ENCODE measurements around the gene EPB41. TPM values are rescaled to one million over a fixed set of nuclear protein-coding genes. Genes with fewer than 3 reads are reported as not detected.

EPB41 gene
- total and polyA plus RNA-seq, 9 of the 15 experiments (the other 6 are each of a cell fraction or from before 2014, with no cell fraction given): 3.7 to 213 (median 141) TPM

- TF ChIP-seq BCOR (IDR thresholded peaks at IDR 0.05): peak; percentile 50; the same call in 1 of the 2 replicates
- TF ChIP-seq ZNF445 (CRISPR knock-in tag; IDR thresholded peaks at IDR 0.05; ENCODE audit: low read depth): no peak
- TF ChIP-seq ELK3 (CRISPR knock-in tag; IDR thresholded peaks at IDR 0.05): no peak
- no peak for TF ChIP-seq MAFG (tag; conservative IDR thresholded peaks at IDR 0.05)
- TF ChIP-seq ZEB2 (IDR thresholded peaks at IDR 0.05): no peak; the same call in 1 of the 2 replicates
- no peak for TF ChIP-seq NR3C1 (CRISPR knock-in tag; IDR thresholded peaks at IDR 0.05)
- TF ChIP-seq THAP12 (CRISPR knock-in tag; IDR thresholded peaks at IDR 0.05): 0 out of 2 replicates have a peak, but pooled peaks have one; percentile 31
- 0 out of 2 replicates have a peak, but pooled peaks have one; percentile 45 for TF ChIP-seq MIER1 (IDR thresholded peaks at IDR 0.05; ENCODE audit: low read depth)
- TF ChIP-seq ZBTB17 (CRISPR knock-in tag; IDR thresholded peaks at IDR 0.05): no peak
- TF ChIP-seq TRIM24 (IDR thresholded peaks at IDR 0.05): no peak
- TF ChIP-seq NR4A1 (CRISPR knock-in tag; IDR thresholded peaks at IDR 0.05): peak; percentile 59; the same call in 1 of the 2 replicates
- no peak for TF ChIP-seq NR4A1 (tag; IDR thresholded peaks at IDR 0.05)
- TF ChIP-seq HINFP (tag; conservative IDR thresholded peaks at IDR 0.05; ENCODE audit: low read depth): no peak
- no peak for TF ChIP-seq TEAD2 (tag; IDR thresholded peaks at IDR 0.05)
- TF ChIP-seq ZZZ3 (IDR thresholded peaks at IDR 0.05): no peak
- TF ChIP-seq CUX1 (CRISPR knock-in tag; IDR thresholded peaks at IDR 0.05): no peak
- TF ChIP-seq IRF2 (CRISPR knock-in tag; IDR thresholded peaks at IDR 0.05): no peak
- TF ChIP-seq ETV5 (CRISPR knock-in tag; IDR thresholded peaks at IDR 0.05; ENCODE audit: low read depth): no peak
- no peak for TF ChIP-seq MCM3 (IDR thresholded peaks at IDR 0.05)
- no peak for TF ChIP-seq RCOR1 (IDR thresholded peaks at IDR 0.05; ENCODE audit: borderline replicate concordance in 1 of 2, low read depth in 2 of 2, low read length in 2 of 2)
- no peak for TF ChIP-seq SRSF7 (optimal IDR thresholded peaks at IDR 0.05; ENCODE audit: low read depth, low read length)
Observed at GRCh38 chr1:28913786-28914227, 562 bp upstream of the EPB41 start (continued).
